ENCODE results near the gene SHOC2. TPM values are rescaled to one million over a fixed set of nuclear protein-coding genes. Genes with fewer than 3 reads are reported as not detected.
A peak's percentile ranks its signal among the peaks of the same experiment; 100 is the strongest.

SHOC2 gene
- total and polyA plus RNA-seq, 9 of the 15 experiments (the other 6 are each of a cell fraction or from before 2014, with no cell fraction given): 9.2 to 17.5 (median 14.9) TPM

GRCh38 chr10:110980807-110981206 lies 61.4 kb downstream of the SHOC2 start:
- CTCF ChIA-PET (ENCODE audit: low intra/inter-chr PET ratio): no interaction called here
- Histone ChIP-seq H3K4me3 (no peak overlapping the region), H3K36me3 (ENCODE audit: control insufficient read depth, insufficient read depth, low read length) (no peaks in the 10 kb centered on the region), H3K9me3 (replicated peaks; ENCODE audit: control insufficient read depth, insufficient read depth, low read depth, low read length) (no peaks in the 10 kb centered on the region), H2AFZ (ENCODE audit: low read depth, low read length) (no peak overlapping the region), H3K27me3 (ENCODE audit: control insufficient read depth in 2 of 2, insufficient read depth in 2 of 2, low read length in 2 of 2) (no peaks in the 10 kb centered on the region), H3K9ac (ENCODE audit: insufficient read depth in 1 of 2, low read depth in 2 of 2, low read length in 2 of 2) (no peak overlapping the region), H4K20me1 (replicated peaks; ENCODE audit: control insufficient read depth, insufficient read depth, low read length) (no peaks in the 10 kb centered on the region), H3K9me1 (ENCODE audit: control insufficient read depth, insufficient read depth, low read length) (no peaks in the 10 kb centered on the region), H3K79me2 (ENCODE audit: control insufficient read depth, insufficient read depth, low read length) (peaks cover 35% of the 10 kb centered on the region), H3K4me1 (replicated peaks in 1 of 2; ENCODE audit: control insufficient read depth in 2 of 2, insufficient read depth in 2 of 2, low read length in 2 of 2) (no peaks in the 10 kb centered on the region; a peak in 1 of 5 replicates), H3K4me2 (ENCODE audit: insufficient read depth, low read length) (no peak overlapping the region), H3K27ac (ENCODE audit: extremely low read depth, low read depth, low read length) (no peak overlapping the region)
- FAIRE-seq (no peak), ATAC-seq (no peak), DNase-seq (ENCODE audit: extremely low read depth in 1 of 4, low spot score in 3 of 4) (no peak)
- intact Hi-C loops (cut with micrococcal nuclease) (no loop called here), in situ Hi-C loops (cut with MboI) (no loop called here)
- no peak for TF ChIP-seq CREM (IDR thresholded peaks at IDR 0.05; ENCODE audit: low read depth)
- no peak for TF ChIP-seq NCOA1 (IDR thresholded peaks at IDR 0.05; ENCODE audit: low read depth)
- TF ChIP-seq RBM25 (IDR thresholded peaks at IDR 0.05; ENCODE audit: low read depth, low read length, severe bottlenecking): peak; percentile 13
- no peak for TF ChIP-seq PTTG1 (tag; IDR thresholded peaks at IDR 0.05; ENCODE audit: low read depth)
- no TSS peak for BruUV-seq (replicated peaks)
- POLR2A ChIA-PET: no interaction called here

GRCh38 chr10:110983466-110983865 lies 64.1 kb downstream of the SHOC2 start:
- no TSS peak for BruUV-seq (replicated peaks)
- Histone ChIP-seq H3K79me2 (ENCODE audit: control insufficient read depth, insufficient read depth, low read length) (peaks cover 35% of the 10 kb centered on the region), H2AFZ (ENCODE audit: low read depth, low read length) (no peak overlapping the region), H3K4me2 (ENCODE audit: insufficient read depth, low read length) (no peak overlapping the region), H3K9me1 (ENCODE audit: control insufficient read depth, insufficient read depth, low read length) (no peaks in the 10 kb centered on the region), H3K27ac (ENCODE audit: extremely low read depth, low read depth, low read length) (no peak overlapping the region), H4K20me1 (replicated peaks; ENCODE audit: control insufficient read depth, insufficient read depth, low read length) (no peaks in the 10 kb centered on the region), H3K27me3 (ENCODE audit: control insufficient read depth in 2 of 2, insufficient read depth in 2 of 2, low read length in 2 of 2) (no peaks in the 10 kb centered on the region), H3K4me1 (replicated peaks in 1 of 2; ENCODE audit: control insufficient read depth in 2 of 2, insufficient read depth in 2 of 2, low read length in 2 of 2) (no peaks in the 10 kb centered on the region; a peak in 1 of 5 replicates), H3K36me3 (ENCODE audit: control insufficient read depth, insufficient read depth, low read length) (peaks cover 2% of the 10 kb centered on the region; the same call in 1 of the 3 replicates), H3K9ac (ENCODE audit: insufficient read depth in 1 of 2, low read depth in 2 of 2, low read length in 2 of 2) (no peak overlapping the region), H3K9me3 (replicated peaks; ENCODE audit: control insufficient read depth, insufficient read depth, low read depth, low read length) (no peaks in the 10 kb centered on the region), H3K4me3 (no peak overlapping the region)
- FAIRE-seq (no peak), ATAC-seq (no peak), DNase-seq (ENCODE audit: extremely low read depth in 1 of 4, low spot score in 3 of 4) (no peak)
- ChIA-PET POLR2A (no interaction called here), CTCF (ENCODE audit: low intra/inter-chr PET ratio) (no interaction called here)
- 74% methylated on average over 3 of the region's 3 CpGs for WGBS (ENCODE audit: insufficient coverage, low coverage, missing lambda C conversion rate)
- TF ChIP-seq JUN (IDR thresholded peaks at IDR 0.05; ENCODE audit: borderline replicate concordance, low read depth, low read length): no peak
- TF ChIP-seq JUN (CRISPR knock-in tag; IDR thresholded peaks at IDR 0.05; ENCODE audit: borderline replicate concordance): no peak
- no peak for TF ChIP-seq ZNF444 (CRISPR knock-in tag; IDR thresholded peaks at IDR 0.05)
- TF ChIP-seq SIN3A (IDR thresholded peaks at IDR 0.05; ENCODE audit: borderline replicate concordance in 2 of 2, control insufficient read depth in 1 of 2, low read depth in 2 of 2, low read length in 2 of 2): no peak
- TF ChIP-seq PCBP1 (IDR thresholded peaks at IDR 0.05; ENCODE audit: low read depth, low read length, poor library complexity, severe bottlenecking): no peak
- in situ Hi-C loops (cut with MboI): no loop called here
- intact Hi-C loops (cut with micrococcal nuclease): no loop called here

Data from K562 (cell line).